SK-N-SH (cell line): ENCODE measurements around the gene CFDP1. TPM values are rescaled to one million over a fixed set of nuclear protein-coding genes. Genes with fewer than 3 reads are reported as not detected.

ENCODE experiments used
- CTCF ChIA-PET: fragments of 300-600, 350-600 bp; formaldehyde crosslinking; extraction: SDS; loops from one replicate; lab custom pipeline; 2021; lab: Yijun Ruan, JAX
- POLR2A ChIA-PET: fragments of 350-600 bp; sonication (Branson Sonifier 250); formaldehyde crosslinking; extraction: SDS; loops from one replicate; lab custom pipeline; 2020; ENCODE audit warnings: antibody characterized with exemption, inconsistent platforms; lab: Yijun Ruan, JAX
- DNase-seq: peaks from one replicate; pipeline ENCODE4 v3.0.0; 2012
- H2AFZ ChIP-seq: fragments of 200-600 bp; sonication (generic); 2 replicates; pipeline ENCODE4 v1.8.1; 2016; ENCODE audit warnings: antibody characterized with exemption, mild to moderate bottlenecking, low read depth
- H3F3A ChIP-seq: fragments of 200-600 bp; sonication (generic); replicated peaks from 2 replicates; pipeline ENCODE3; 2016; ENCODE audit warnings: antibody characterized with exemption, mild to moderate bottlenecking; ENCODE audit not compliant: insufficient read depth
- H3K27ac ChIP-seq, 2 experiments: fragments of 200-500 bp in 1 of 2; fragments of 200-600 bp in 1 of 2; sonication (Bioruptor generic) in 1 of 2; sonication (generic), shearing (Covaris generic) in 1 of 2; 2 replicates each; pipeline versions ENCODE4 v1.5.1 to v1.6.1; 2014 to 2016; ENCODE audit warnings: low read depth in 2 of 2, inconsistent platforms in 1 of 2, low read length in 1 of 2, mild to moderate bottlenecking in 1 of 2, mixed read lengths in 1 of 2
- H3K27me3 ChIP-seq: fragments of 200-600 bp; sonication (generic), shearing (Covaris generic); 2 replicates; pipeline ENCODE4 v1.6.1; 2016; ENCODE audit warnings: mixed run types; ENCODE audit not compliant: insufficient read depth
- H3K36me3 ChIP-seq, 2 experiments: fragments of 200-500 bp in 1 of 2; fragments of 200-600 bp in 1 of 2; sonication (Bioruptor generic) in 1 of 2; sonication (generic) in 1 of 2; replicated peaks in 1 of 2; 2 replicates each; pipeline versions ENCODE3 to v1.5.1; 2014 to 2016; ENCODE audit warnings: low read length in 1 of 2, mild to moderate bottlenecking in 1 of 2; ENCODE audit not compliant: insufficient read depth in 2 of 2, control insufficient read depth in 1 of 2
- H3K4me1 ChIP-seq, 2 experiments: fragments of 200-500 bp in 1 of 2; fragments of 200-600 bp in 1 of 2; sonication (Bioruptor generic) in 1 of 2; sonication (generic), shearing (Covaris generic) in 1 of 2; 2 replicates each; pipeline versions ENCODE4 v1.5.1 to v1.6.1; 2014 to 2016; ENCODE audit warnings: low read depth in 1 of 2, low read length in 1 of 2, mixed run types in 1 of 2; ENCODE audit not compliant: insufficient read depth in 2 of 2, control insufficient read depth in 1 of 2
- H3K4me2 ChIP-seq: fragments of 200-600 bp; sonication (generic), shearing (Covaris generic); 2 replicates; pipeline ENCODE4 v1.6.1; 2017; ENCODE audit warnings: mixed run types
- H3K4me3 ChIP-seq, 2 experiments: fragments of 200-500 bp in 1 of 2; fragments of 200-600 bp in 1 of 2; sonication (Bioruptor generic) in 1 of 2; sonication (generic), shearing (Covaris generic) in 1 of 2; 2 replicates each; pipeline versions ENCODE4 v1.5.1 to v1.8.1; 2014 to 2016; ENCODE audit warnings: low read depth in 2 of 2, inconsistent platforms in 1 of 2, low read length in 1 of 2, mild to moderate bottlenecking in 1 of 2, mixed read lengths in 1 of 2, moderate library complexity in 1 of 2
- H3K79me2 ChIP-seq: fragments of 200-600 bp; sonication (generic); 2 replicates; pipeline ENCODE4 v1.8.1; 2017; ENCODE audit warnings: mild to moderate bottlenecking; ENCODE audit not compliant: insufficient read depth
- H3K9ac ChIP-seq: fragments of 200-600 bp; sonication (generic); 2 replicates; pipeline ENCODE4 v1.6.1; 2017; ENCODE audit warnings: mixed run types
- H3K9me2 ChIP-seq: fragments of 200-600 bp; sonication (generic); 2 replicates; pipeline ENCODE4 v1.6.1; 2017; ENCODE audit warnings: mixed run types
- H3K9me3 ChIP-seq: fragments of 200-600 bp; sonication (generic); 2 replicates; pipeline ENCODE4 v1.6.1; 2017; ENCODE audit warnings: mixed run types, mild to moderate bottlenecking, moderate library complexity
- H4K20me1 ChIP-seq: fragments of 200-600 bp; sonication (generic); 2 replicates; pipeline ENCODE4 v1.6.1; 2017; ENCODE audit warnings: mild to moderate bottlenecking, mixed run types; ENCODE audit not compliant: insufficient read depth
- EP300 ChIP-seq, 2 experiments: IDR thresholded peaks; 2 replicates each; pipeline versions ENCODE4 v1.4.0 to v1.6.1; 2012; ENCODE audit warnings: borderline replicate concordance in 1 of 2, low read depth in 1 of 2, low read length in 1 of 2
- EZH2phosphoT487 ChIP-seq: fragments of 200-600 bp; sonication (generic); IDR thresholded peaks from 2 replicates; pipeline ENCODE4 v1.6.1; 2017; ENCODE audit warnings: low read depth, mixed run types, mild to moderate bottlenecking, antibody characterized with exemption, moderate library complexity, borderline replicate concordance
- FOSL2 ChIP-seq: IDR thresholded peaks from 2 replicates; pipeline ENCODE4 v1.4.0; 2012; ENCODE audit warnings: low read depth, mild to moderate bottlenecking, moderate library complexity, borderline replicate concordance
- GABPA ChIP-seq: IDR thresholded peaks from 2 replicates; pipeline ENCODE4 v1.4.0; 2012; ENCODE audit warnings: low read depth, mild to moderate bottlenecking
- MEF2A ChIP-seq: IDR thresholded peaks from 2 replicates; pipeline ENCODE4 v1.4.0; 2012; ENCODE audit warnings: low read depth, borderline replicate concordance
- MXI1 ChIP-seq: IDR thresholded peaks from 2 replicates; pipeline ENCODE4 v1.6.1; 2012; ENCODE audit warnings: mild to moderate bottlenecking, low read depth, low read length, improper control_type of control experiment
- NFIC ChIP-seq: IDR thresholded peaks from 2 replicates; pipeline ENCODE4 v1.4.0; 2012; ENCODE audit warnings: borderline replicate concordance
- POLR2AphosphoS5 ChIP-seq: IDR thresholded peaks from 2 replicates; pipeline ENCODE4 v1.6.1; 2012; ENCODE audit warnings: low read depth, low read length
- RCOR1 ChIP-seq: fragments of 150-350 bp; IDR thresholded peaks from 2 replicates; pipeline ENCODE4 v1.6.1; 2017; ENCODE audit warnings: antibody characterized with exemption, low read length
- RFX5 ChIP-seq: IDR thresholded peaks from 2 replicates; pipeline ENCODE4 v1.6.1; 2012; ENCODE audit warnings: mild to moderate bottlenecking, improper control_type of control experiment, low read length
- RXRA ChIP-seq: IDR thresholded peaks from 2 replicates; pipeline ENCODE4 v1.4.0; 2012; ENCODE audit warnings: low read depth, mild to moderate bottlenecking, borderline replicate concordance
- SIN3A ChIP-seq: IDR thresholded peaks from 2 replicates; pipeline ENCODE4 v1.6.1; 2012; ENCODE audit warnings: low read depth, mild to moderate bottlenecking, low read length, moderate library complexity, borderline replicate concordance
- SMC3 ChIP-seq: IDR thresholded peaks from 2 replicates; pipeline ENCODE4 v1.6.1; 2012; ENCODE audit warnings: low read depth, low read length, improper control_type of control experiment
- TCF12 ChIP-seq: IDR thresholded peaks from 2 replicates; pipeline ENCODE4 v1.4.0; 2012
- YY1 ChIP-seq: IDR thresholded peaks from 2 replicates; pipeline ENCODE4 v1.4.0; 2012; ENCODE audit warnings: low read depth, mild to moderate bottlenecking
- WGBS: methylation state at CpG from one replicate; pipeline ENCODE4 v1.1.6; 2017; ENCODE audit warnings: low lambda C conversion rate; 5-methylcytosine and 5-hydroxymethylcytosine counted together
- polyA plus RNA-seq, 3 experiments: library from polyadenylated mRNA; depleted of rRNA; stranded (reverse); fragments of >200 nt; gene quantifications; 2 replicates each; pipeline ENCODE4 v1.2.3, GENCODE V29; 2012
- TF ChIP-seq, protein P1 (sequence below): IDR thresholded peaks from 2 replicates; pipeline ENCODE4; 2012
- TF ChIP-seq, protein P2 (sequence below): IDR thresholded peaks from 2 replicates; pipeline ENCODE4 v1.6.1; 2012; ENCODE audit warnings: mild to moderate bottlenecking, low read depth, low read length, moderate library complexity
- TF ChIP-seq, protein P3 (sequence below): IDR thresholded peaks from 2 replicates; pipeline ENCODE4 v1.4.0; 2012; ENCODE audit warnings: low read depth, borderline replicate concordance
- TF ChIP-seq, protein P4 (sequence below): IDR thresholded peaks from 2 replicates; pipeline ENCODE4 v1.4.0; 2012; ENCODE audit warnings: low read depth
- TF ChIP-seq, protein P5 (sequence below): fragments of 200-600 bp; sonication (generic); IDR thresholded peaks from 2 replicates; pipeline ENCODE4 v1.6.1; 2017; ENCODE audit warnings: antibody characterized with exemption, mild to moderate bottlenecking, moderate library complexity

Gene CFDP1
- polyA plus RNA-seq, 1 of the 3 experiments (the other 2 are of a cell fraction), result 46.0 TPM

DNA sequence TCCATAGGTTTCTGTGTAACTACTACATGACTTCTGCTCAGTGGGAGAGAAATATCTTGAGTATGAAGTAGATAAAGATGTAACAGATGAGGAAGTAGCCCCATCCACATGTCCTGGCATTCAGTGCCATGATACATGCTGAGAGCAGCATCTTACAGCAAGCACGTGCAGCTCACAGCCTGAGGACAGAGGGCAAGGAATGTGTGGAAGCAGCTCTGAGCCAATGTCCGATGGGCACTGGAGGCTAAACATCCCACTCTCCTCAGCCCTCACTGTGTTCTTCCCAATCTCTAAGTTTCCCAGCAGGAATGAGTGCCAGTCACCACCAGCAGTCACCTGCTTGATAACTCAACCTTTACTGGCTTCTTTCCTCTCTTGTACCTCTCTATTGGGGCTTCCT lies 40.4 kb downstream of the CFDP1 start (continued):
- TF ChIP-seq, protein P1, sequence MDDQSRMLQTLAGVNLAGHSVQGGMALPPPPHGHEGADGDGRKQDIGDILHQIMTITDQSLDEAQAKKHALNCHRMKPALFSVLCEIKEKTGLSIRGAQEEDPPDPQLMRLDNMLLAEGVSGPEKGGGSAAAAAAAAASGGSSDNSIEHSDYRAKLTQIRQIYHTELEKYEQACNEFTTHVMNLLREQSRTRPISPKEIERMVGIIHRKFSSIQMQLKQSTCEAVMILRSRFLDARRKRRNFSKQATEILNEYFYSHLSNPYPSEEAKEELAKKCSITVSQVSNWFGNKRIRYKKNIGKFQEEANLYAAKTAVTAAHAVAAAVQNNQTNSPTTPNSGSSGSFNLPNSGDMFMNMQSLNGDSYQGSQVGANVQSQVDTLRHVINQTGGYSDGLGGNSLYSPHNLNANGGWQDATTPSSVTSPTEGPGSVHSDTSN, result no peak
- no peak for TF ChIP-seq RXRA

DNA sequence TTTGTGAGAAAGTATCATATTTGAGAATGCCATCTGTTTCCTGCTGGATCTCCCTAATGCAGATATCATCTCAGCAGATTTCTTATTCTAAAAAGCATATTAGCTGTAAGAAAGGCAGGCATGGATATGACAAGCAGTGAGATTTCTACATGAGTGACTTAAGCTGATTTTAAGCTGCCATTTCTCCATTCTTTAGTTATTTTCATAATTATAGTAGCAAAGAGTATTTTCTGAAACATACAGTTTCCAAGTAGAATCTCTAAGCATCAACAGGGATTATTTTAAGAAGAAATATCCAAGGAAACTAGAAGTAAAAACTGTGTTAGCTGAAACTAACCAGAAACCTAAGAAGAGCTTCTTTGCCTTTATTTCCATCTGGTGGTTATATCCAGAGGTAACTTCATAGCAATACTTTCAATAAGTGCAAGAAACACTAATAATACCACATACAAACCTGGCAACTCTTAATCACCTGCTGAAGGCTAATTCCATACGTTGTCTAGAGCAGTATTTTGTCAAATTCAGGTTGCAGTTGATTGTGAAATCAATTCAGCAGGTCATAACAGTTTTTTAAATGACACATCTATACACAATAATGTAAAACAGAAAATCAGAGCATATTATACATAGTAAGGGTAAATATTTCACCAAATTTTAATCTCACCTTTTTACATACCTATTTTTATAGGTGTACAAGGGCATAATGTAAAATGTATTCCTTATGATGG lies 42.2 kb downstream of the CFDP1 start:
- CTCF ChIA-PET, result interaction anchor here (0.6 to 5.5 kb wide), 9 partner anchors 11 to 258 kb away, joined by 3 to 56 read pairs (median 4); no protein-coding TSS in a partner anchor
- Histone ChIP-seq H3K27me3 (no peaks in the 10 kb centered on the region), H4K20me1 (no peaks in the 10 kb centered on the region), H3K9me3 (no peaks in the 10 kb centered on the region), H3K27ac (peak overlapping the region in 1 of 2 experiments; percentile 37; a peak in 1 of 4 replicates), H3K36me3 (peaks cover 19 to 48% of the 10 kb centered on the region in 2 experiments), H3K4me1 (peaks cover 0 to 12% of the 10 kb centered on the region in 2 experiments; a peak in 2 of 4 replicates), H3K9ac (no peak overlapping the region), H2AFZ (no peak overlapping the region), H3F3A (peaks cover 15% of the 10 kb centered on the region), H3K9me2 (no peaks in the 10 kb centered on the region), H3K79me2 (peaks cover 7% of the 10 kb centered on the region; the same call in 1 of the 2 replicates), H3K4me3 (no peak overlapping the region), H3K4me2 (no peak overlapping the region)
- POLR2A ChIA-PET, result no interaction called here
- WGBS, result 85% methylated on average over 1 of the region's 1 CpG
- DNase-seq, result no peak
- TF ChIP-seq, protein P2, sequence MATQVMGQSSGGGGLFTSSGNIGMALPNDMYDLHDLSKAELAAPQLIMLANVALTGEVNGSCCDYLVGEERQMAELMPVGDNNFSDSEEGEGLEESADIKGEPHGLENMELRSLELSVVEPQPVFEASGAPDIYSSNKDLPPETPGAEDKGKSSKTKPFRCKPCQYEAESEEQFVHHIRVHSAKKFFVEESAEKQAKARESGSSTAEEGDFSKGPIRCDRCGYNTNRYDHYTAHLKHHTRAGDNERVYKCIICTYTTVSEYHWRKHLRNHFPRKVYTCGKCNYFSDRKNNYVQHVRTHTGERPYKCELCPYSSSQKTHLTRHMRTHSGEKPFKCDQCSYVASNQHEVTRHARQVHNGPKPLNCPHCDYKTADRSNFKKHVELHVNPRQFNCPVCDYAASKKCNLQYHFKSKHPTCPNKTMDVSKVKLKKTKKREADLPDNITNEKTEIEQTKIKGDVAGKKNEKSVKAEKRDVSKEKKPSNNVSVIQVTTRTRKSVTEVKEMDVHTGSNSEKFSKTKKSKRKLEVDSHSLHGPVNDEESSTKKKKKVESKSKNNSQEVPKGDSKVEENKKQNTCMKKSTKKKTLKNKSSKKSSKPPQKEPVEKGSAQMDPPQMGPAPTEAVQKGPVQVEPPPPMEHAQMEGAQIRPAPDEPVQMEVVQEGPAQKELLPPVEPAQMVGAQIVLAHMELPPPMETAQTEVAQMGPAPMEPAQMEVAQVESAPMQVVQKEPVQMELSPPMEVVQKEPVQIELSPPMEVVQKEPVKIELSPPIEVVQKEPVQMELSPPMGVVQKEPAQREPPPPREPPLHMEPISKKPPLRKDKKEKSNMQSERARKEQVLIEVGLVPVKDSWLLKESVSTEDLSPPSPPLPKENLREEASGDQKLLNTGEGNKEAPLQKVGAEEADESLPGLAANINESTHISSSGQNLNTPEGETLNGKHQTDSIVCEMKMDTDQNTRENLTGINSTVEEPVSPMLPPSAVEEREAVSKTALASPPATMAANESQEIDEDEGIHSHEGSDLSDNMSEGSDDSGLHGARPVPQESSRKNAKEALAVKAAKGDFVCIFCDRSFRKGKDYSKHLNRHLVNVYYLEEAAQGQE, result no peak
- no peak for TF ChIP-seq POLR2AphosphoS5
- TF ChIP-seq RFX5, result no peak
- TF ChIP-seq SIN3A, result no peak
- TF ChIP-seq RCOR1, result no peak
- TF ChIP-seq EZH2phosphoT487, result no peak
- no peak for TF ChIP-seq MEF2A
- no peak for TF ChIP-seq FOSL2
- TF ChIP-seq TCF12, result no peak
- TF ChIP-seq, protein P1, result no peak
- TF ChIP-seq, protein P3, sequence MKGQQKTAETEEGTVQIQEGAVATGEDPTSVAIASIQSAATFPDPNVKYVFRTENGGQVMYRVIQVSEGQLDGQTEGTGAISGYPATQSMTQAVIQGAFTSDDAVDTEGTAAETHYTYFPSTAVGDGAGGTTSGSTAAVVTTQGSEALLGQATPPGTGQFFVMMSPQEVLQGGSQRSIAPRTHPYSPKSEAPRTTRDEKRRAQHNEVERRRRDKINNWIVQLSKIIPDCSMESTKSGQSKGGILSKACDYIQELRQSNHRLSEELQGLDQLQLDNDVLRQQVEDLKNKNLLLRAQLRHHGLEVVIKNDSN, result no peak
- TF ChIP-seq SMC3, result no peak
- no peak for TF ChIP-seq YY1
- no peak for TF ChIP-seq NFIC
- no peak for TF ChIP-seq GABPA
- no peak for TF ChIP-seq EP300 (IDR thresholded peaks at IDR 0.05; ENCODE audit: borderline replicate concordance in 1 of 2, low read depth in 1 of 2, low read length in 1 of 2)
- TF ChIP-seq, protein P4, sequence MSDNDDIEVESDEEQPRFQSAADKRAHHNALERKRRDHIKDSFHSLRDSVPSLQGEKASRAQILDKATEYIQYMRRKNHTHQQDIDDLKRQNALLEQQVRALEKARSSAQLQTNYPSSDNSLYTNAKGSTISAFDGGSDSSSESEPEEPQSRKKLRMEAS, result no peak
- no peak for TF ChIP-seq MXI1
- TF ChIP-seq, protein P5, sequence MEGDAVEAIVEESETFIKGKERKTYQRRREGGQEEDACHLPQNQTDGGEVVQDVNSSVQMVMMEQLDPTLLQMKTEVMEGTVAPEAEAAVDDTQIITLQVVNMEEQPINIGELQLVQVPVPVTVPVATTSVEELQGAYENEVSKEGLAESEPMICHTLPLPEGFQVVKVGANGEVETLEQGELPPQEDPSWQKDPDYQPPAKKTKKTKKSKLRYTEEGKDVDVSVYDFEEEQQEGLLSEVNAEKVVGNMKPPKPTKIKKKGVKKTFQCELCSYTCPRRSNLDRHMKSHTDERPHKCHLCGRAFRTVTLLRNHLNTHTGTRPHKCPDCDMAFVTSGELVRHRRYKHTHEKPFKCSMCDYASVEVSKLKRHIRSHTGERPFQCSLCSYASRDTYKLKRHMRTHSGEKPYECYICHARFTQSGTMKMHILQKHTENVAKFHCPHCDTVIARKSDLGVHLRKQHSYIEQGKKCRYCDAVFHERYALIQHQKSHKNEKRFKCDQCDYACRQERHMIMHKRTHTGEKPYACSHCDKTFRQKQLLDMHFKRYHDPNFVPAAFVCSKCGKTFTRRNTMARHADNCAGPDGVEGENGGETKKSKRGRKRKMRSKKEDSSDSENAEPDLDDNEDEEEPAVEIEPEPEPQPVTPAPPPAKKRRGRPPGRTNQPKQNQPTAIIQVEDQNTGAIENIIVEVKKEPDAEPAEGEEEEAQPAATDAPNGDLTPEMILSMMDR, result no peak
- TF ChIP-seq RXRA, result no peak
